H1 (cell line): ENCODE results near the gene KCTD17. TPM values are rescaled to one million over a fixed set of nuclear protein-coding genes. Genes with fewer than 3 reads are reported as not detected.

Experiments used
- GTF2F1 ChIP-seq: IDR thresholded peaks from 2 replicates; pipeline ENCODE4 v1.6.1; 2012; ENCODE audit warnings: low read depth, low read length, improper control_type of control experiment, borderline replicate concordance
- SIX5 ChIP-seq: IDR thresholded peaks from 2 replicates; pipeline ENCODE4 v1.6.1; 2011; ENCODE audit warnings: mild to moderate bottlenecking, low read depth, low read length
- polyA plus RNA-seq, 7 experiments: library from polyadenylated mRNA; depleted of rRNA in 3 of 7; stranded (reverse) in 5 of 7; unstranded in 2 of 7; fragments of >200 nt in 5 of 7; fragments of 200-250 nt in 2 of 7; gene quantifications; 1 replicate in 5 of 7; 2 replicates in 1 of 7; 4 replicates in 1 of 7; pipeline versions ENCODE4 v1.2.1 to v1.2.3, GENCODE V29; 2011 to 2013; ENCODE audit warnings: missing spikeins in 2 of 7, mixed read lengths in 2 of 7
- total RNA-seq: library from RNA; stranded (reverse); fragmentation: NEBNext Ultra II Directional; extraction: Animal tissue kit (Norgen Biotek cat#: 25700); gene quantifications from 2 replicates; pipeline ENCODE4 v1.2.1, GENCODE V29; 2021

Gene KCTD17
- total and polyA plus RNA-seq, 2 of the 8 experiments (the other 6 are each of a cell fraction or from before 2014, with no cell fraction given): 39.4 to 44.0 TPM

DNA sequence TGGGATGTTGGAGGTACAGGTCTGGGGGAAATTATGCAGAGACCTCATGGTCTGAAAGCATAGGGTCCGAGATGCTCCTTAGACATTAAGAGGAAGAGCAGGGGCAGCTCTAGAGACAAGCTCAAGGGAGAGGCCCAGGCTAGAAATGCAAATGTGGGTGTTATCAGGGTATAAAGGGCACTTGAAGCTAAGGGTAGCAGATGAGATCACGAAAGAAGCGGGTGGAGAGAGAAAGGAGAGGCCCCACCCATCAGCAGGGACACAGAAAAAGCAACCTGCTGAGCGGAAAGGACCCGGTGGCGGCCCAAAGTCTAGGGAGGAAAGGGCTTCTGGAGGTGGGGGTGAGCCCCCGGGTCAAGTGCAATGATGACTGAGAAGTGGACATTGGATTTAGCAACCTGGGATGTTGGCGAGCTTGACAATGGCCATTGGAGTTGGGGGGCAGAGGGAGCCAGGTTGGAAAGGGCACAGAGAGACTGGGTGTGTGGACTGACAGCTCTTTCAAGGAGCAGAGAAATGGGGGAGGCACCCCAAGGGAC, 49.1 kb downstream of the KCTD17 start (continued):
- TF ChIP-seq GTF2F1: no peak
- no peak for TF ChIP-seq SIX5
